MCF 10A (cell line): ENCODE measurements around the gene DHX34. TPM values are rescaled to one million over a fixed set of nuclear protein-coding genes. Genes with fewer than 3 reads are reported as not detected.

Experiments used
- BruUV-seq: library from RNA; stranded (reverse); fragments of 400-500 nt; replicated peaks from 2 replicates; lab custom pipeline; 2021; lab: Mats Ljungman, UMichigan
- CTCF ChIA-PET: fragments of 300-600 bp; sonication (Branson Sonifier 250); formaldehyde crosslinking; extraction: SDS; loops from one replicate; lab custom pipeline; 2021; ENCODE audit warnings: antibody characterized with exemption, inconsistent platforms; lab: Yijun Ruan, JAX
- POLR2A ChIA-PET: fragments of 300-600, 350-650 bp; sonication (Branson Sonifier 250); formaldehyde crosslinking; extraction: SDS; loops from one replicate; lab custom pipeline; 2020; ENCODE audit warnings: antibody characterized with exemption, inconsistent platforms; lab: Yijun Ruan, JAX
- DNase-seq: peaks from one replicate; pipeline ENCODE4 v3.0.0-alpha.2; 2018; ENCODE audit not compliant: unreplicated experiment
- H3K27ac Mint-ChIP-seq: one replicate; pipeline ENCODE4 v1.8.0; 2022; ENCODE audit warnings: mild to moderate bottlenecking, low read depth, mixed read lengths; ENCODE audit not compliant: unreplicated experiment
- H3K27me3 Mint-ChIP-seq: one replicate; pipeline ENCODE4 v1.8.0; 2022; ENCODE audit warnings: mixed read lengths; ENCODE audit not compliant: insufficient read depth, unreplicated experiment
- H3K36me3 Mint-ChIP-seq: one replicate; pipeline ENCODE4 v1.8.0; 2022; ENCODE audit warnings: mild to moderate bottlenecking, moderate library complexity, mixed read lengths; ENCODE audit not compliant: insufficient read depth, unreplicated experiment
- H3K4me1 Mint-ChIP-seq: one replicate; pipeline ENCODE4 v1.8.0; 2022; ENCODE audit warnings: mixed read lengths; ENCODE audit not compliant: insufficient read depth, unreplicated experiment
- H3K4me3 Mint-ChIP-seq: one replicate; pipeline ENCODE4 v1.8.0; 2022; ENCODE audit warnings: mild to moderate bottlenecking, moderate library complexity, mixed read lengths; ENCODE audit not compliant: unreplicated experiment
- H3K9me3 Mint-ChIP-seq: one replicate; pipeline ENCODE4 v1.8.0; 2022; ENCODE audit warnings: mixed read lengths; ENCODE audit not compliant: unreplicated experiment
- intact Hi-C: fragments of 100-400 bp; cut with micrococcal nuclease; formaldehyde crosslinking; loops from 2 replicates; pipeline ENCODE4 v1.14.1; 2022
- total RNA-seq: library from RNA; stranded (reverse); gene quantifications from 2 replicates; pipeline ENCODE4 v1.2.3, GENCODE V29; 2022
- TF ChIP-seq, protein P1 (sequence below): fragments of 200-600 bp; IDR thresholded peaks from one replicate; pipeline ENCODE4 v1.8.0; 2022; ENCODE audit warnings: antibody characterized with exemption, mild to moderate bottlenecking; ENCODE audit not compliant: unreplicated experiment

The DHX34 gene
- total RNA-seq, 1 experiment from 2014 or later = 34.7 TPM

DNA sequence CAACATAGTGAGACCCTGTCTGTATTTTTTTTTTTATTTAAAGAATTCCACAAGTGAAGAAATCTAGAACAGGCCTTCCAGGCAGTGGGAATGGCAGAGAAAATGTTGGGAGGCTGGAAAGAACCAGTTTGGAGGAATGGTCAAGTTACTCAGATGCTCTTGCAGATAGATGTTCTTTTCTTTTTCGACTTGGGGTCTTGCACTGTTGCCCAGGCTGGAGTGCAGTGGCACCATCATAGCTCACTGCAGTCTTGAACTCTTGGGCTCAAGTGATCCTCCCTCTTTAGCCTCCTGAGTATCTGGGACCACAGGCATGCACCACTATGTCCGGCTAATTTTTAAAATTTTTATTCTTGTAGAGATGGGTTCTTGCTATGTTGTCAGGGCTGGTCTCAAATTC lies 38.8 kb upstream of the DHX34 start:
- POLR2A ChIA-PET = interaction anchor here (0.5 to 1.0 kb wide), 2 partner anchors 12 to 1189 kb away, joined by 3 to 4 read pairs; no protein-coding TSS in a partner anchor
- no peak for DNase-seq
- Mint-ChIP-seq H3K27me3 (no peaks in the 10 kb centered on the region), H3K4me3 (no peak overlapping the region), H3K27ac (no peak overlapping the region), H3K9me3 (no peaks in the 10 kb centered on the region), H3K36me3 (peaks cover 7% of the 10 kb centered on the region), H3K4me1 (peaks cover 36% of the 10 kb centered on the region)
- intact Hi-C loops = no loop called here
- BruUV-seq = no TSS peak
- TF ChIP-seq, protein P1, sequence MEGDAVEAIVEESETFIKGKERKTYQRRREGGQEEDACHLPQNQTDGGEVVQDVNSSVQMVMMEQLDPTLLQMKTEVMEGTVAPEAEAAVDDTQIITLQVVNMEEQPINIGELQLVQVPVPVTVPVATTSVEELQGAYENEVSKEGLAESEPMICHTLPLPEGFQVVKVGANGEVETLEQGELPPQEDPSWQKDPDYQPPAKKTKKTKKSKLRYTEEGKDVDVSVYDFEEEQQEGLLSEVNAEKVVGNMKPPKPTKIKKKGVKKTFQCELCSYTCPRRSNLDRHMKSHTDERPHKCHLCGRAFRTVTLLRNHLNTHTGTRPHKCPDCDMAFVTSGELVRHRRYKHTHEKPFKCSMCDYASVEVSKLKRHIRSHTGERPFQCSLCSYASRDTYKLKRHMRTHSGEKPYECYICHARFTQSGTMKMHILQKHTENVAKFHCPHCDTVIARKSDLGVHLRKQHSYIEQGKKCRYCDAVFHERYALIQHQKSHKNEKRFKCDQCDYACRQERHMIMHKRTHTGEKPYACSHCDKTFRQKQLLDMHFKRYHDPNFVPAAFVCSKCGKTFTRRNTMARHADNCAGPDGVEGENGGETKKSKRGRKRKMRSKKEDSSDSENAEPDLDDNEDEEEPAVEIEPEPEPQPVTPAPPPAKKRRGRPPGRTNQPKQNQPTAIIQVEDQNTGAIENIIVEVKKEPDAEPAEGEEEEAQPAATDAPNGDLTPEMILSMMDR = no peak
- CTCF ChIA-PET = no interaction called here

- POLR2A ChIA-PET = interaction anchor here (1.0 kb wide), 1 partner anchor 13 kb away, joined by 4 read pairs; no protein-coding TSS in a partner anchor
- intact Hi-C loops = no loop called here
- DNase-seq = peak; percentile 94
- TF ChIP-seq, protein P1 = no peak
- CTCF ChIA-PET = interaction anchor here (1.5 kb wide), 1 partner anchor 26 kb away, joined by 3 read pairs; no protein-coding TSS in a partner anchor
- Mint-ChIP-seq H3K27ac (no peak overlapping the region), H3K4me3 (no peak overlapping the region), H3K36me3 (peaks cover 7% of the 10 kb centered on the region), H3K9me3 (no peaks in the 10 kb centered on the region), H3K4me1 (peaks cover 38% of the 10 kb centered on the region), H3K27me3 (no peaks in the 10 kb centered on the region)
- no TSS peak for BruUV-seq
These were observed 38.3 kb upstream of the DHX34 start for GRCh38 chr19:47310819-47311218.

DNA sequence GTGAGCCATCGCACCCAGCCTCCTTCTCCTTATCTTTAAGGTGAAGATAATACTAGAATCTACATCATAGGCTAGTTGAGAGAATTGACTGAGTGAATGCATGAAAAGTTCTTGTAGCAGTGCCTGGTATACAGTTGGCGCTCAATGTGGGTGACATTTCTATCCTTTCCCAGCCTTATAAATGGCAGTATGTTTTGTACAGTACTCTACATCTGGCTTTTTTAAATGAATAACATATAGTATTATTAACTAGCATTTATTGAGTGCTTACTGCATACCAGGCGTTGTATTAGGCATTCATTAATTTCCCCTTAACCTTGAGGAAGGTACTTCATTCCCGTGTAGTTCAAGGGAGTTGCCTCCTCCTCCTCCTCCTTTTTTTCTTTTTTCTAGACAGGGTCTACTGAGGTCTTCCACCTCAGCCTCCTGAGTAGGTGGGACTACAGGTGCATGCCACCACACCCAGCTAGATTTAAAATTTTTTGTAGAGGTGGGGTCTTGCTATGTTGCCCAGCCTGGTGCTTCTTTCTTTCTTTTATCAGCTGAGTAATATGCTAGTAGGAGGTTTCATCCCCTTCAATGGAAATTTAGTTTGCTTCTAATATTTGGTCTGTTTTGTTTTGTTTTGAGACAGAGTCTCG lies 36.6 kb upstream of the DHX34 start:
- CTCF ChIA-PET = interaction anchor here (0.6 to 1.5 kb wide), 4 partner anchors 28 to 1754 kb away, joined by 3 to 4 read pairs (median 4); no protein-coding TSS in a partner anchor

GRCh38 chr19:47313754-47314295 lies 35.3 kb upstream of the DHX34 start:
- Mint-ChIP-seq H3K4me3 (no peak overlapping the region), H3K9me3 (no peaks in the 10 kb centered on the region), H3K27ac (peak overlapping the region; percentile 20), H3K27me3 (no peaks in the 10 kb centered on the region), H3K4me1 (peaks cover 35% of the 10 kb centered on the region), H3K36me3 (peaks cover 7% of the 10 kb centered on the region)
- no peak for DNase-seq
- intact Hi-C loops = no loop called here
- no TSS peak for BruUV-seq
- POLR2A ChIA-PET = interaction anchor here (0.7 to 1.6 kb wide), 3 partner anchors 9 to 23 kb away, joined by 3 to 4 read pairs (median 3); no protein-coding TSS in a partner anchor
- TF ChIP-seq, protein P1 = no peak
- CTCF ChIA-PET = interaction anchor here (1.9 kb wide), 1 partner anchor 9 kb away, joined by 9 read pairs; no protein-coding TSS in a partner anchor

More for the DNA sequence above, 36.6 kb upstream of the DHX34 start:
- peaks cover 7% of the 10 kb centered on the region for H3K36me3 Mint-ChIP-seq
- no TSS peak for BruUV-seq
- no peaks in the 10 kb centered on the region for H3K9me3 Mint-ChIP-seq
- peaks cover 36% of the 10 kb centered on the region for H3K4me1 Mint-ChIP-seq
- intact Hi-C loops = no loop called here
- DNase-seq = no peak
- POLR2A ChIA-PET = interaction anchor here (1.6 to 1.9 kb wide), 2 partner anchors 8 to 36 kb away, joined by 4 to 6 read pairs; partner anchors contain the start of gene DHX34
- no peak overlapping the region for H3K27ac Mint-ChIP-seq
- TF ChIP-seq, protein P1 = no peak
- H3K4me3 Mint-ChIP-seq = no peak overlapping the region
- no peaks in the 10 kb centered on the region for H3K27me3 Mint-ChIP-seq
